WTC11 (cell line): ENCODE data around the gene NDUFC2.

Experiments
- ATF2 ChIP-seq: sonication (generic); formaldehyde crosslinking; IDR thresholded peaks from 2 replicates; pipeline ENCODE4 v1.8.1; 2022; ENCODE audit warnings: low read depth, missing genetic modification reagents, borderline replicate concordance
- EMX1 ChIP-seq: fragments of 250-450 bp; sonication (Bioruptor Pico); IDR thresholded peaks from 2 replicates; pipeline ENCODE4 v1.8.0; 2021; ENCODE audit warnings: mild to moderate bottlenecking
- ESRRA ChIP-seq: sonication (generic); formaldehyde crosslinking; IDR thresholded peaks from 2 replicates; pipeline ENCODE4 v1.8.1; 2022; ENCODE audit warnings: mild to moderate bottlenecking, missing genetic modification reagents, borderline replicate concordance
- JAZF1 ChIP-seq: fragments of 250-450 bp; sonication (Bioruptor Pico); IDR thresholded peaks from 2 replicates; pipeline ENCODE4 v1.9.0; 2021; ENCODE audit warnings: moderate library complexity, mild to moderate bottlenecking, inconsistent platforms
- MAX ChIP-seq: sonication (generic); formaldehyde crosslinking; IDR thresholded peaks from 2 replicates; pipeline ENCODE4 v1.8.0; 2022; ENCODE audit warnings: mild to moderate bottlenecking, missing genetic modification reagents
- NR2C2 ChIP-seq: sonication (generic); formaldehyde crosslinking; IDR thresholded peaks from 2 replicates; pipeline ENCODE4 v1.8.0; 2022; ENCODE audit warnings: mild to moderate bottlenecking, missing genetic modification reagents
- TCF7 ChIP-seq: sonication (generic); formaldehyde crosslinking; IDR thresholded peaks from 2 replicates; pipeline ENCODE4 v1.8.0; 2022; ENCODE audit warnings: mild to moderate bottlenecking, low read depth, missing genetic modification reagents, moderate library complexity
- TP53 ChIP-seq: sonication (generic); formaldehyde crosslinking; IDR thresholded peaks from 2 replicates; pipeline ENCODE4 v1.8.1; 2023; ENCODE audit warnings: mild to moderate bottlenecking, missing genetic modification reagents
- ZBTB21 ChIP-seq: sonication (generic); formaldehyde crosslinking; IDR thresholded peaks from 2 replicates; pipeline ENCODE4 v1.8.1; 2023; ENCODE audit warnings: mild to moderate bottlenecking, missing genetic modification reagents, borderline replicate concordance
- ZNF317 ChIP-seq: sonication (generic); formaldehyde crosslinking; IDR thresholded peaks from 2 replicates; pipeline ENCODE4 v1.8.1; 2023; ENCODE audit warnings: low read depth, mild to moderate bottlenecking, moderate library complexity, missing genetic modification reagents, borderline replicate concordance
- ZNF416 ChIP-seq: fragments of 250-450 bp; sonication (Bioruptor Pico); IDR thresholded peaks from 2 replicates; pipeline ENCODE4 v1.9.0; 2021; ENCODE audit warnings: mild to moderate bottlenecking, inconsistent platforms
- TF ChIP-seq, protein P1 (sequence below): fragments of 200-600 bp; IDR thresholded peaks from 2 replicates; pipeline ENCODE4 v1.8.0; 2022; ENCODE audit warnings: antibody characterized with exemption

- no peak for TF ChIP-seq ZBTB21
- TF ChIP-seq, protein P1, sequence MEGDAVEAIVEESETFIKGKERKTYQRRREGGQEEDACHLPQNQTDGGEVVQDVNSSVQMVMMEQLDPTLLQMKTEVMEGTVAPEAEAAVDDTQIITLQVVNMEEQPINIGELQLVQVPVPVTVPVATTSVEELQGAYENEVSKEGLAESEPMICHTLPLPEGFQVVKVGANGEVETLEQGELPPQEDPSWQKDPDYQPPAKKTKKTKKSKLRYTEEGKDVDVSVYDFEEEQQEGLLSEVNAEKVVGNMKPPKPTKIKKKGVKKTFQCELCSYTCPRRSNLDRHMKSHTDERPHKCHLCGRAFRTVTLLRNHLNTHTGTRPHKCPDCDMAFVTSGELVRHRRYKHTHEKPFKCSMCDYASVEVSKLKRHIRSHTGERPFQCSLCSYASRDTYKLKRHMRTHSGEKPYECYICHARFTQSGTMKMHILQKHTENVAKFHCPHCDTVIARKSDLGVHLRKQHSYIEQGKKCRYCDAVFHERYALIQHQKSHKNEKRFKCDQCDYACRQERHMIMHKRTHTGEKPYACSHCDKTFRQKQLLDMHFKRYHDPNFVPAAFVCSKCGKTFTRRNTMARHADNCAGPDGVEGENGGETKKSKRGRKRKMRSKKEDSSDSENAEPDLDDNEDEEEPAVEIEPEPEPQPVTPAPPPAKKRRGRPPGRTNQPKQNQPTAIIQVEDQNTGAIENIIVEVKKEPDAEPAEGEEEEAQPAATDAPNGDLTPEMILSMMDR = no peak
- TF ChIP-seq TP53 = no peak
- TF ChIP-seq TCF7 (CRISPR knock-in tag) = no peak
- TF ChIP-seq MAX (CRISPR knock-in tag) = no peak
- no peak for TF ChIP-seq EMX1
- TF ChIP-seq NR2C2 (CRISPR knock-in tag) = no peak
- no peak for TF ChIP-seq ZNF416 (CRISPR knock-in tag)
- TF ChIP-seq JAZF1 = no peak
- no peak for TF ChIP-seq ATF2 (CRISPR knock-in tag)
- no peak for TF ChIP-seq ZNF317
- no peak for TF ChIP-seq ESRRA (CRISPR knock-in tag)
Observed at GRCh38 chr11:78082146-78082545, 2.5 kb upstream of the NDUFC2 start.
